Brain microvascular endothelial cell (primary cell): ENCODE data around the gene KATNIP.

Experiments
- DNase-seq: peaks from one replicate; pipeline ENCODE4 v3.0.0-alpha.2; 2020
- H3K27ac ChIP-seq: fragments of 250-450 bp; sonication (Bioruptor Pico); 2 replicates; pipeline ENCODE4 v1.5.1; 2020; ENCODE audit warnings: mild to moderate bottlenecking, moderate library complexity
- H3K27me3 ChIP-seq: fragments of 250-450 bp; sonication (Bioruptor Pico); replicated peaks from 2 replicates; pipeline ENCODE4 v1.5.1; 2020; ENCODE audit warnings: mild to moderate bottlenecking
- H3K36me3 ChIP-seq: fragments of 250-450 bp; sonication (Bioruptor Pico); replicated peaks from 2 replicates; pipeline ENCODE4 v1.5.1; 2020; ENCODE audit warnings: mild to moderate bottlenecking
- H3K4me3 ChIP-seq: 2 replicates; pipeline ENCODE4 v1.5.1; 2011; ENCODE audit warnings: low read depth, mild to moderate bottlenecking, control low read depth, low read length, moderate library complexity
- CTCF ChIP-seq: IDR thresholded peaks from 2 replicates; pipeline ENCODE4 v1.5.1; 2011; ENCODE audit warnings: low read depth, mild to moderate bottlenecking, moderate library complexity, low read length, control low read depth, inconsistent platforms; ENCODE audit errors: missing control alignments
- in situ Hi-C: cut with HindIII; loops from 2 replicates; pipeline ENCODE4 v1.10.0; 2017; ENCODE audit warnings: low sequenced_read_pairs, low pct_ligation_motif_present

The KATNIP gene

GRCh38 chr16:27572711-27573110, 22.8 kb downstream of the KATNIP start:
- DNase-seq: no peak
- no peaks in the 10 kb centered on the region for H3K36me3 ChIP-seq
- no peak overlapping the region for H3K4me3 ChIP-seq
- no peaks in the 10 kb centered on the region for H3K27me3 ChIP-seq
- in situ Hi-C loops: no loop called here
- TF ChIP-seq CTCF: no peak
- no peak overlapping the region for H3K27ac ChIP-seq

- H3K27me3 ChIP-seq: no peaks in the 10 kb centered on the region
- no peak overlapping the region for H3K27ac ChIP-seq
- no peak for TF ChIP-seq CTCF
- H3K4me3 ChIP-seq: no peak overlapping the region
- no peak for DNase-seq
- no peaks in the 10 kb centered on the region for H3K36me3 ChIP-seq
- in situ Hi-C loops: no loop called here
These were observed 26.8 kb downstream of the KATNIP start for GRCh38 chr16:27576729-27577128.

DNA sequence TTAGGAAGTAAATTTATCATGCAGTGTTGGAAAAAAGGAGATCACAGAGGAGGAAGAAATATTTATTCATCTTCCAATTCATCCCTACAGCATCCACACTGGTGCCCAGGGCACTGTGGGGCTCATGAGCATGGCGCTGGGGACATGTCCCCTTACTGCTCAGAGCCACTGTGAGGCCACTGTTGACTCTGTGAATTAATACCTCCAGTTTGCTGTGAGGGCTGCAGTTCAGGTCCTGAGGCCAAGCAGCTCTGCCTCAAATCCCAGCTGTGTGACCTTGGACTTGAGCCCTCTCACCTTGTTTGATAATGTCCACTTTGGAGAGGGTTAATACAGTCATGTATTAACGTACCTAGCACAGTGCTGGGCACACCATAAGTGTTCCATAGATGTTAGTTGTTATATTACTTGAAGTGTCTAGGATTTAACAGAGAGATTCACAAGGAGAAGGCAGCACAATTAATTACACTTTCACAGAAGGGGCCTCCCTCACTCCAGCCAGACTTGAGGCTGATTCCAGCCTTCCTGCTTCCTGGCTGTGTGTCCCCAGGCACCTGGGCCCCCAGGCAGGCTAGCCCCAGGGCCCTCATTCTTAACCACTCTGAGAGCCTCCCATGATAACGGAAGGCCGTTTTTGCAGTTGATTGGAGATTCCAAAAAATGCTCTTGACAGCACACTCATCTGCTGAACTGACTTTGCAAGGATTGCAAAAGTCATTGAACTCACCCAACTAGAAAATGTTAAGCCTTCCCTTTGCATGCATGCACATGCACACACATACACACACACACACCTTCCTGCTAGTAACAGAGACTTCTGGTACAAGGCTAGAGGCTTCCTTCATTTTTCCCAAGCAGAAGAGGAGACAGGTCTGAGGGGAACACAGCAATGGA, 29.4 kb downstream of the KATNIP start:
- no peak for TF ChIP-seq CTCF
- in situ Hi-C loops: no loop called here
- H3K27ac ChIP-seq: peak overlapping the region; percentile 8
- DNase-seq: no peak
- no peak overlapping the region for H3K4me3 ChIP-seq
- no peaks in the 10 kb centered on the region for H3K36me3 ChIP-seq
- no peaks in the 10 kb centered on the region for H3K27me3 ChIP-seq

- TF ChIP-seq CTCF: no peak
- H3K4me3 ChIP-seq: no peak overlapping the region
- H3K27ac ChIP-seq: no peak overlapping the region
- DNase-seq: no peak
- H3K27me3 ChIP-seq: no peaks in the 10 kb centered on the region
- in situ Hi-C loops: no loop called here
- no peaks in the 10 kb centered on the region for H3K36me3 ChIP-seq
These were observed 32.9 kb downstream of the KATNIP start for GRCh38 chr16:27582883-27583282.

- no peak overlapping the region for H3K4me3 ChIP-seq
- no peak for DNase-seq
- no peaks in the 10 kb centered on the region for H3K36me3 ChIP-seq
- H3K27me3 ChIP-seq: no peaks in the 10 kb centered on the region
- TF ChIP-seq CTCF: no peak
- H3K27ac ChIP-seq: no peak overlapping the region
- in situ Hi-C loops: no loop called here
These were observed 33.7 kb downstream of the KATNIP start for GRCh38 chr16:27583634-27584033.

DNA sequence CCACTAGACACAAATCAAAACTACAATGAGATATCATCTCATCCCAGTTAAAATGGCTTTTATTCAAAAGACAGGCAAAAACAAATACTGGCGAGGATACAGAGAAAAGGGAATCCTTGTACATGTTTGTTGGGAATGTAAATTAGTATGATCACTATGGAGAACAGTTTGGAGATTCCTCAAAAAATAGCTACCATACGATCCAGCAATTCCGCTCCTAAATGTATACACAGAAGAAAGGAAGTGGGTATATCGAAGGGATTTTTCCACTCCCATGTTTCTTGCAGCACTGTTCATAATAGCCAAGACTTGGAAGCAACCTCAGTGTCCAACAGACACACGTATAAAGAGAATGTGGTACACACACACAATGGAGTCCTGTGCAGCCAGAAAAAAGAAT, 35.3 kb downstream of the KATNIP start:
- H3K4me3 ChIP-seq: no peak overlapping the region
- H3K27me3 ChIP-seq: no peaks in the 10 kb centered on the region
- H3K36me3 ChIP-seq: no peaks in the 10 kb centered on the region
- in situ Hi-C loops: no loop called here
- TF ChIP-seq CTCF: no peak
- DNase-seq: no peak
- H3K27ac ChIP-seq: no peak overlapping the region
